Prostate gland (tissue), 2 donors: Measurements from ENCODE around the gene LYSMD4. TPM values are rescaled to one million over a fixed set of nuclear protein-coding genes. Genes with fewer than 3 reads are reported as not detected.

ENCODE experiments used
- DNase-seq: peaks from one replicate; pipeline ENCODE4 v3.0.0-alpha.2; 2019; ENCODE audit warnings: low spot score
- H3K27ac ChIP-seq, 2 donors: fragments of 200-600 bp; sonication (generic); 2 replicates each; pipeline ENCODE4 v1.5.1; 2017 to 2019
- H3K27me3 ChIP-seq: fragments of 200-600 bp; sonication (generic); replicated peaks from 2 replicates; pipeline ENCODE4 v1.5.1; 2019; ENCODE audit not compliant: insufficient read depth
- H3K36me3 ChIP-seq, 2 donors: fragments of 200-600 bp; sonication (generic); 1 replicate in 1 of 2; 2 replicates in 1 of 2; pipeline versions ENCODE4 v1.5.1 to v1.8.1; 2017 to 2019
- H3K4me1 ChIP-seq: fragments of 200-600 bp; sonication (generic); replicated peaks from 2 replicates; pipeline ENCODE4 v1.5.1; 2019
- H3K4me3 ChIP-seq, 2 donors: fragments of 200-600 bp; sonication (generic); 2 replicates each; pipeline ENCODE4 v1.5.1; 2017 to 2019
- H3K9me3 ChIP-seq: fragments of 200-600 bp; sonication (generic); 2 replicates; pipeline ENCODE4 v1.5.1; 2017
- CTCF ChIP-seq, 4 experiments: fragments of 200-600 bp in 2 of 4; fragments of 450-650 bp in 2 of 4; sonication (generic) in 2 of 4; IDR thresholded peaks; 1 replicate in 3 of 4; 2 replicates in 1 of 4; pipeline ENCODE4 v1.5.1; 2016 to 2019; ENCODE audit warnings: antibody characterized with exemption in 4 of 4, mild to moderate bottlenecking in 2 of 4, moderate library complexity in 2 of 4
- POLR2A ChIP-seq: fragments of 450-650 bp; IDR thresholded peaks from one replicate; pipeline ENCODE4 v1.6.1; 2016; ENCODE audit warnings: antibody characterized with exemption, mild to moderate bottlenecking
- POLR2AphosphoS5 ChIP-seq: sonication (generic); formaldehyde crosslinking; IDR thresholded peaks from one replicate; pipeline ENCODE4 v1.6.1; 2017; ENCODE audit warnings: antibody characterized with exemption
- WGBS: methylation state at CpG from one replicate; pipeline ENCODE4 v1.1.5; 2018; 5-methylcytosine and 5-hydroxymethylcytosine counted together
- intact Hi-C: fragments of 100-400 bp; cut with DNase I; formaldehyde crosslinking; loops from one replicate; pipeline ENCODE4 v1.14.2; 2022
- total RNA-seq, 2 donors: library from RNA; depleted of rRNA; stranded (reverse); fragments of >200 nt; gene quantifications; one replicate each; pipeline ENCODE4 v1.1.0, GENCODE V29; 2016

Gene LYSMD4
- total RNA-seq, 2 donors from 2014 or later = 2.7 to 21.1 TPM

GRCh38 chr15:99728916-99729315 is 4.3 kb downstream of the LYSMD4 start:
- intact Hi-C loops = no loop called here
- Histone ChIP-seq H3K36me3 (no peaks in the 10 kb centered on the region), H3K4me1 (peaks cover 3% of the 10 kb centered on the region), H3K9me3 (no peaks in the 10 kb centered on the region), H3K27ac (no peak overlapping the region), H3K27me3 (no peaks in the 10 kb centered on the region), H3K4me3 (no peak overlapping the region)
- TF ChIP-seq CTCF (IDR thresholded peaks at IDR 0.05) = no peak
- WGBS = 83% methylated on average over 6 of the region's 6 CpGs
- no peak for DNase-seq

GRCh38 chr15:99727733-99728132 is 5.5 kb downstream of the LYSMD4 start:
- no peak for TF ChIP-seq POLR2AphosphoS5
- TF ChIP-seq CTCF (IDR thresholded peaks at IDR 0.05) = no peak
- TF ChIP-seq POLR2A = no peak
- Histone ChIP-seq H3K36me3 (no peaks in the 10 kb centered on the region), H3K4me1 (peaks cover 3% of the 10 kb centered on the region), H3K27me3 (no peaks in the 10 kb centered on the region), H3K27ac (no peak overlapping the region), H3K4me3 (no peak overlapping the region), H3K9me3 (no peaks in the 10 kb centered on the region)
- WGBS = 70% methylated on average over 7 of the region's 7 CpGs
- no peak for DNase-seq
- intact Hi-C loops = no loop called here

- intact Hi-C loops = no loop called here
- 88% methylated on average over 1 of the region's 1 CpG for WGBS
- no peaks in the 10 kb centered on the region for H3K36me3 ChIP-seq
Measured at GRCh38 chr15:99727330-99727729, 5.9 kb downstream of the LYSMD4 start.

GRCh38 chr15:99726333-99726732 is 6.9 kb downstream of the LYSMD4 start:
- Histone ChIP-seq H3K4me3 (no peak overlapping the region), H3K27me3 (no peaks in the 10 kb centered on the region), H3K36me3 (no peaks in the 10 kb centered on the region), H3K27ac (no peak overlapping the region), H3K4me1 (no peaks in the 10 kb centered on the region), H3K9me3 (no peaks in the 10 kb centered on the region)
- TF ChIP-seq POLR2AphosphoS5 (no peak), CTCF (IDR thresholded peaks at IDR 0.05) (no peak), POLR2A (no peak)
- WGBS = 84% methylated on average over 7 of the region's 7 CpGs
- intact Hi-C loops = no loop called here
- DNase-seq = no peak

More at GRCh38 chr15:99727330-99727729, 5.9 kb downstream of the LYSMD4 start:
- H3K4me1 ChIP-seq = peaks cover 3% of the 10 kb centered on the region
- TF ChIP-seq CTCF (IDR thresholded peaks at IDR 0.05) (no peak), POLR2A (no peak), POLR2AphosphoS5 (no peak)
- H3K27me3 ChIP-seq = no peaks in the 10 kb centered on the region
- no peaks in the 10 kb centered on the region for H3K9me3 ChIP-seq
- no peak overlapping the region for H3K27ac ChIP-seq
- no peak overlapping the region for H3K4me3 ChIP-seq
- no peak for DNase-seq

- 94% methylated on average over 3 of the region's 3 CpGs for WGBS
- H3K4me3 ChIP-seq = no peak overlapping the region
- H3K4me1 ChIP-seq = no peaks in the 10 kb centered on the region
- H3K36me3 ChIP-seq = no peaks in the 10 kb centered on the region
- H3K9me3 ChIP-seq = no peaks in the 10 kb centered on the region
- intact Hi-C loops = no loop called here
- H3K27ac ChIP-seq = peak overlapping the region; percentile 10 to 32
- no peak for DNase-seq
- no peaks in the 10 kb centered on the region for H3K27me3 ChIP-seq
- TF ChIP-seq CTCF (IDR thresholded peaks at IDR 0.05) = no peak
- no peak for TF ChIP-seq POLR2AphosphoS5
- TF ChIP-seq POLR2A = no peak
Measured at GRCh38 chr15:99722406-99722805, 10.8 kb downstream of the LYSMD4 start.
